ENCODE measurements around the gene ACTA1.

ACTA1 gene

DNA sequence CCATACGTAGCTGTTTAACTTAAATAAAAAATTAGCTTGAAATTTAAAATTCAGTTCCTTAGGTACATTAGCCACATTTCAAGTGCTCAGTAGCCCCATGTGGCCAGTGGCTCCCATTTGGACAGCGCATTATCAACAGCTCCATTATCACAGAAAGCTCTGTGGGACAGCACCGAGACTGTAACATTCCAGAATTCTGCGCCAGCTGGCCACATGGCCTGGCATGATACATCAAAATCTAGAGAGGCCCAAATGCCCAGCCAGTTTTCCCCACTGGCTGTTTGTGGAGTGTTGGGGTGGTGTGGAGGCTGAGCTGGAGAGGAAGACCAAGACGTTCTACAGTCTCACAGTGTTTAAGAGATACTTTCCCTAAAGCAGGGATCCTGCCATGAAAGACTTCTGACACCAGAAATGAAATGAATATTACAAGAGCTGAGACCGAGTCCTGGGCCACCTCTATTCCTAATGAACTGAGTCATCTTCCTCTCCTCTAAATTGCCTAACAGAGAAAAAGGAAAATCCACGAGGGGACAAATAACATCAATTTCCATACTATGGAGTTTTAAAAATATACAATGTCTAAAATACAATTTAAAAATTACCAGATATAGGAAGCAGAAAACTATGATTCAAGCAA lies 27.3 kb upstream of the ACTA1 start:
- H3K27ac ChIP-seq (ENCODE audit: low read length) = no peak overlapping the region
- H3K27me3 ChIP-seq (ENCODE audit: low read depth, low read length) = no peaks in the 10 kb centered on the region
- H3K9me3 ChIP-seq (ENCODE audit: control insufficient read depth in 1 of 2, low read length in 2 of 2) = no peaks in the 10 kb centered on the region
- no peaks in the 10 kb centered on the region for H3K4me1 ChIP-seq (ENCODE audit: control insufficient read depth in 1 of 2, insufficient read depth in 2 of 2, low read length in 2 of 2)
- no peak overlapping the region for H3K4me3 ChIP-seq (ENCODE audit: low read depth in 1 of 2, low read length in 2 of 2)
- peaks cover 64 to 85% of the 10 kb centered on the region in 2 donors for H3K36me3 ChIP-seq (ENCODE audit: control insufficient read depth in 1 of 2, insufficient read depth in 2 of 2, low read length in 2 of 2)

DNA sequence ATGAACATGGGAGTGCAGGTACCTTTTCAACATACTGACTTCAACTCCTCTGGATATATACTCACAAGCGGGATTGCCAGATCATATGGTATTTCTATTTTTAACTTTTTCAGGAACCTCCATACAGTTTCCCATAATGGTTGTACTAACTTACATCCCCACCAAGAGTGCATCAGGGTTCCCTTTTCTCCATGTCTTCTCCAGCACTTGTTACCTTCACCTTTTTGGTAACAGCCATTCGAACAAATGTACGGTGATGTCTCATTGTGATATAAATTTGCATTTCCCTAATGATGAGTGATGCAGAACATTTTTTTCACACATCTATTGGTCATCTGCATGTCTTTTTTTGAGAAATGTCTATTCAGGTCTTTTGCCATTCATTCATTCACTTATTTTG lies 25.9 kb upstream of the ACTA1 start:
- no peak overlapping the region for H3K4me3 ChIP-seq (ENCODE audit: low read depth in 1 of 2, low read length in 2 of 2)
- H3K36me3 ChIP-seq (ENCODE audit: control insufficient read depth in 1 of 2, insufficient read depth in 2 of 2, low read length in 2 of 2) = peaks cover 58 to 79% of the 10 kb centered on the region in 2 donors
- no peaks in the 10 kb centered on the region for H3K9me3 ChIP-seq (ENCODE audit: control insufficient read depth in 1 of 2, low read length in 2 of 2)
- H3K4me1 ChIP-seq (ENCODE audit: control insufficient read depth in 1 of 2, insufficient read depth in 2 of 2, low read length in 2 of 2) = no peaks in the 10 kb centered on the region
- H3K27ac ChIP-seq (ENCODE audit: low read length) = no peak overlapping the region
- H3K27me3 ChIP-seq (ENCODE audit: low read depth, low read length) = no peaks in the 10 kb centered on the region

DNA sequence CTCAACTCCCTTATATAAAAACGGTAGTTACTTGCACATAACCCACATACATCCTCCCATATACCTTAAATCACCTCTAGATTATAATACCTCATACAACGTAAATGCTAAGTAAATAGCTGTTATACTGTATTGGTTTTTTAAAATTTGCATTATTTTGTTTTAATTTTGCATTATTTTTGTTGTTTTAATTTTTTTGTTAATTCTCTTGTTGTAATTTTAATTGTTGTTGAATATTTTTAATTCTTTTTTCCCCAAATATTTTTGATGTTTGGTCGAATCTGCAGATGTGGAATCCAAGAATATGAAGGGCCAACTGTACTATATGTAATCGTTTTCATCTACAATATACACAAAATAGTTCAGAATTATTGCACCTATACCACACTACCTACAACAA lies 23.5 kb upstream of the ACTA1 start:
- no peaks in the 10 kb centered on the region for H3K27me3 ChIP-seq (ENCODE audit: low read depth, low read length)
- H3K4me1 ChIP-seq (ENCODE audit: control insufficient read depth in 1 of 2, insufficient read depth in 2 of 2, low read length in 2 of 2) = no peaks in the 10 kb centered on the region
- H3K36me3 ChIP-seq (ENCODE audit: control insufficient read depth in 1 of 2, insufficient read depth in 2 of 2, low read length in 2 of 2) = peaks cover 38 to 70% of the 10 kb centered on the region in 2 donors
- no peak overlapping the region for H3K4me3 ChIP-seq (ENCODE audit: low read depth in 1 of 2, low read length in 2 of 2)
- H3K9me3 ChIP-seq (ENCODE audit: control insufficient read depth in 1 of 2, low read length in 2 of 2) = no peaks in the 10 kb centered on the region
- no peak overlapping the region for H3K27ac ChIP-seq (ENCODE audit: low read length)

DNA sequence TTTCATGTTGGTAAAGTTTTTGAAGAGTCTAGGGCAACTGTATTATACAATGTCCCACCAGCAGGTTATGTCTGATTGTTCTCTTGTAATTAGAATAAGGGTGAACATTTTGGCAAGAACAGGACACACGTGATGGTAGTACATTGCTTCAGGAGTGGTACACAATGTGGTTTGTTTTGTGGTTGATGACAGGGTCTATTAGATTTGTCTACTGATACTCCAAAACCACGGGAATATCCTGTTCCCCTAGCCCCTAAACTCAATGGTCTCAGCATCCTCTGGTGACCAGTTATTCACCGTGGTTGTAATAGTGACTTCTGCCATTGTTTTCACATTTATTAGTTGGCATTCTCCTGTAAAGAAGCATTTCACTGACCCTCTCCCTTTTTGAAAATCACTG lies 22.1 kb upstream of the ACTA1 start:
- no peaks in the 10 kb centered on the region for H3K9me3 ChIP-seq (ENCODE audit: control insufficient read depth in 1 of 2, low read length in 2 of 2)
- H3K4me3 ChIP-seq (ENCODE audit: low read depth in 1 of 2, low read length in 2 of 2) = no peak overlapping the region
- H3K27me3 ChIP-seq (ENCODE audit: low read depth, low read length) = no peaks in the 10 kb centered on the region
- H3K27ac ChIP-seq (ENCODE audit: low read length) = no peak overlapping the region
- H3K36me3 ChIP-seq (ENCODE audit: control insufficient read depth in 1 of 2, insufficient read depth in 2 of 2, low read length in 2 of 2) = peaks cover 36 to 75% of the 10 kb centered on the region in 2 donors
- no peaks in the 10 kb centered on the region for H3K4me1 ChIP-seq (ENCODE audit: control insufficient read depth in 1 of 2, insufficient read depth in 2 of 2, low read length in 2 of 2)

GRCh38 chr1:229454056-229454455 lies 20.2 kb upstream of the ACTA1 start:
- Histone ChIP-seq H3K36me3 (ENCODE audit: control insufficient read depth in 1 of 2, insufficient read depth in 2 of 2, low read length in 2 of 2) (peaks cover 19 to 56% of the 10 kb centered on the region in 2 donors), H3K27ac (ENCODE audit: low read length) (no peak overlapping the region), H3K9me3 (ENCODE audit: control insufficient read depth in 1 of 2, low read length in 2 of 2) (no peaks in the 10 kb centered on the region), H3K27me3 (ENCODE audit: low read depth, low read length) (no peaks in the 10 kb centered on the region), H3K4me3 (ENCODE audit: low read depth in 1 of 2, low read length in 2 of 2) (no peak overlapping the region), H3K4me1 (ENCODE audit: control insufficient read depth in 1 of 2, insufficient read depth in 2 of 2, low read length in 2 of 2) (no peaks in the 10 kb centered on the region)

DNA sequence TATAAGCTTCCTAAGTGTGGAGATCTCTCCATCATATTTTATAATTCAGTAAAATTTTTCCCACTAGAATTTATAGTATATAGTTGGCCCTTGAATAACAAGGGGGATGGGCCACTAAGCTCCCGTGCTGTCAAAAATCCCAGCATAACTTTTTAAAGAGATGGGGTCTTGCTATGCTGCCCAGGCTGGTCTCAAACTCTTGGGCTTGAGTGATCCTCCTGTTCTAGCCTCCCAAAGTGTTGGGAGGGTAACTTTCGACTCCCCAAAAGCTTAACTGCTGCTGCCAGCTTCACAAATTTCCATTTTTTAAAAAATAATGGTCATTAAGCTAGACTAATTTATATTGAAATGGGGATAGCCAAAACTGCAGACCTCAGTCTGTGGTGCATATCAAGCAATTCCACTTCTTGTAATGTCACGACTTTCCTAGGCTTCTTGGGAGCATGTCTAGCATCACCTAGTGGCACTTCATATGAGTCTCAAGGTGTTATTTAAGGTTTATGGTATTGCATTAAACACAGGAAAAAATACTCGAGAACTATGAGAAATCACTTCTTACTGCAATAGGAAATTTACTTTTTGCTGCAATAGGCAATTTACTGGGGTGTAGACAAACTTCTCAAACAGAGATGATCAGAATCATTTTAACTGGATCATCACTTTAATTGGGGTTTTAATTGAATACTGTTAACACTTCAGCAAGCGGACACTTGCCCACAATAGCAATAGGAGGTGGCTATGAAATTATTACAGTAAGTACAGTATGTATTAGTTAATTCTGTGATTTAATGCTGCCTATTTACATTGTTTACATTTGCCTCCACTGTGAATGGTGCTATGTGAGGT lies 19.3 kb upstream of the ACTA1 start:
- Histone ChIP-seq H3K4me3 (ENCODE audit: low read depth in 1 of 2, low read length in 2 of 2) (no peak overlapping the region), H3K36me3 (ENCODE audit: control insufficient read depth in 1 of 2, insufficient read depth in 2 of 2, low read length in 2 of 2) (peaks cover 21 to 56% of the 10 kb centered on the region in 2 donors), H3K4me1 (ENCODE audit: control insufficient read depth in 1 of 2, insufficient read depth in 2 of 2, low read length in 2 of 2) (no peaks in the 10 kb centered on the region), H3K9me3 (ENCODE audit: control insufficient read depth in 1 of 2, low read length in 2 of 2) (no peaks in the 10 kb centered on the region), H3K27ac (ENCODE audit: low read length) (no peak overlapping the region), H3K27me3 (ENCODE audit: low read depth, low read length) (no peaks in the 10 kb centered on the region)

DNA sequence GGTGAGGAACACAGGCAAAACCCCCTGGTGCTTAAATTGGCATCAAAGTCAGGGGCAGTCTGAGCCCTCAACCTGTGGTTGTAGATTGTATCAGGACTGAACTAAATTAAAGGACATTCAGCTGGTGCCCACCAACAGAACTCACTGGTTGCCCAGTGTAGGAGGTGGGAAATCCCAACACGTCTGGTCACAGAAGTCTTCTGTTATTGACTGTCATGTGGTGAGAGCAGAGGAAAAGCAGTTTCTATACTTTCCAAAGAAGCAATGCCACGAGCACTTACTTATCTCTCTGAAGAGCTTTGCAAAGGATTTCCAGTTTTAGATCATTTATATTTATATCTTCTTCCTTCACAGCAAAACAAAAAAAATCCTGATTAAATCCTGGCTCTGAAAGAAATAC lies 15.0 kb upstream of the ACTA1 start:
- H3K9me3 ChIP-seq (ENCODE audit: control insufficient read depth in 1 of 2, low read length in 2 of 2) = no peaks in the 10 kb centered on the region
- no peak overlapping the region for H3K4me3 ChIP-seq (ENCODE audit: low read depth in 1 of 2, low read length in 2 of 2)
- H3K4me1 ChIP-seq (ENCODE audit: control insufficient read depth in 1 of 2, insufficient read depth in 2 of 2, low read length in 2 of 2) = no peaks in the 10 kb centered on the region
- no peak overlapping the region for H3K27ac ChIP-seq (ENCODE audit: low read length)
- peaks cover 26 to 61% of the 10 kb centered on the region in 2 donors for H3K36me3 ChIP-seq (ENCODE audit: control insufficient read depth in 1 of 2, insufficient read depth in 2 of 2, low read length in 2 of 2)
- H3K27me3 ChIP-seq (ENCODE audit: low read depth, low read length) = no peaks in the 10 kb centered on the region

DNA sequence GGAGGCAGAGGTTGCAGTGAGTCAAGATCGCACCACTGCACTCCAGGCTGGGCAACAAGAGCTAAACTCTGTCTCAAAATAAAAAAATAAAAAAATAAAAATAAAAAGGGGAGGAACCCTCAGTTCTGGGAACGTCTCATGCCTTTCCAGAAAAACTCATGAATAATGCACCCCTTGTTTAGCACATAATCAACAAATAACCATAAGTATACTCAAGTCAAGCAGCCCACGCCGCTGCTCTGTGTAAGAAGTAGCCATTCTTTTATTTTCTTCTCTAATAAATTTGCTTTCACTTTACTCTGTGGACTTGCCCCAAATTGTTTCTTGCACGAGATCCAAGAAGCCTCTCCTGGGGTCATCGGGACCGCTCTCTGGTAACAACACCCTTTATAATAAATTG lies 14.5 kb upstream of the ACTA1 start:
- peaks cover 26 to 60% of the 10 kb centered on the region in 2 donors for H3K36me3 ChIP-seq (ENCODE audit: control insufficient read depth in 1 of 2, insufficient read depth in 2 of 2, low read length in 2 of 2)
- H3K27me3 ChIP-seq (ENCODE audit: low read depth, low read length) = no peaks in the 10 kb centered on the region
- H3K27ac ChIP-seq (ENCODE audit: low read length) = no peak overlapping the region
- H3K4me3 ChIP-seq (ENCODE audit: low read depth in 1 of 2, low read length in 2 of 2) = no peak overlapping the region
- H3K4me1 ChIP-seq (ENCODE audit: control insufficient read depth in 1 of 2, insufficient read depth in 2 of 2, low read length in 2 of 2) = no peaks in the 10 kb centered on the region
- no peaks in the 10 kb centered on the region for H3K9me3 ChIP-seq (ENCODE audit: control insufficient read depth in 1 of 2, low read length in 2 of 2)

- no peak overlapping the region for H3K4me3 ChIP-seq (ENCODE audit: low read depth in 1 of 2, low read length in 2 of 2)
- H3K27me3 ChIP-seq (ENCODE audit: low read depth, low read length) = no peaks in the 10 kb centered on the region
- no peaks in the 10 kb centered on the region for H3K4me1 ChIP-seq (ENCODE audit: control insufficient read depth in 1 of 2, insufficient read depth in 2 of 2, low read length in 2 of 2)
- H3K9me3 ChIP-seq (ENCODE audit: control insufficient read depth in 1 of 2, low read length in 2 of 2) = no peaks in the 10 kb centered on the region
- H3K27ac ChIP-seq (ENCODE audit: low read length) = no peak overlapping the region
- H3K36me3 ChIP-seq (ENCODE audit: control insufficient read depth in 1 of 2, insufficient read depth in 2 of 2, low read length in 2 of 2) = peaks cover 26 to 60% of the 10 kb centered on the region in 2 donors
Observed at GRCh38 chr1:229447809-229448252, 13.9 kb upstream of the ACTA1 start.

GRCh38 chr1:229445828-229446227 lies 11.9 kb upstream of the ACTA1 start:
- Histone ChIP-seq H3K27me3 (ENCODE audit: low read depth, low read length) (no peaks in the 10 kb centered on the region), H3K4me1 (ENCODE audit: control insufficient read depth in 1 of 2, insufficient read depth in 2 of 2, low read length in 2 of 2) (no peaks in the 10 kb centered on the region), H3K4me3 (ENCODE audit: low read depth in 1 of 2, low read length in 2 of 2) (no peak overlapping the region), H3K27ac (ENCODE audit: low read length) (no peak overlapping the region), H3K36me3 (ENCODE audit: control insufficient read depth in 1 of 2, insufficient read depth in 2 of 2, low read length in 2 of 2) (peaks cover 26 to 49% of the 10 kb centered on the region in 2 donors), H3K9me3 (ENCODE audit: control insufficient read depth in 1 of 2, low read length in 2 of 2) (no peaks in the 10 kb centered on the region)

- Histone ChIP-seq H3K27ac (ENCODE audit: low read length) (no peak overlapping the region), H3K4me3 (ENCODE audit: low read depth in 1 of 2, low read length in 2 of 2) (no peak overlapping the region), H3K9me3 (ENCODE audit: control insufficient read depth in 1 of 2, low read length in 2 of 2) (no peaks in the 10 kb centered on the region), H3K27me3 (ENCODE audit: low read depth, low read length) (no peaks in the 10 kb centered on the region), H3K36me3 (ENCODE audit: control insufficient read depth in 1 of 2, insufficient read depth in 2 of 2, low read length in 2 of 2) (peaks cover 25 to 36% of the 10 kb centered on the region in 2 donors), H3K4me1 (ENCODE audit: control insufficient read depth in 1 of 2, insufficient read depth in 2 of 2, low read length in 2 of 2) (no peaks in the 10 kb centered on the region)
Observed at GRCh38 chr1:229440851-229441537, 7.1 kb upstream of the ACTA1 start.

All from muscle layer of duodenum (tissue), 2 donors.